SK-N-SH (cell line): Measurements from ENCODE around the gene UBE2R2. TPM values are rescaled to one million over a fixed set of nuclear protein-coding genes. Genes with fewer than 3 reads are reported as not detected.

Experiments used
- CTCF ChIA-PET: fragments of 300-600, 350-600 bp; formaldehyde crosslinking; extraction: SDS; loops from one replicate; lab custom pipeline; 2021; lab: Yijun Ruan, JAX
- POLR2A ChIA-PET: fragments of 350-600 bp; sonication (Branson Sonifier 250); formaldehyde crosslinking; extraction: SDS; loops from one replicate; lab custom pipeline; 2020; ENCODE audit warnings: antibody characterized with exemption, inconsistent platforms; lab: Yijun Ruan, JAX
- DNase-seq: peaks from one replicate; pipeline ENCODE4 v3.0.0; 2012
- H2AFZ ChIP-seq: fragments of 200-600 bp; sonication (generic); 2 replicates; pipeline ENCODE4 v1.8.1; 2016; ENCODE audit warnings: antibody characterized with exemption, mild to moderate bottlenecking, low read depth
- H3F3A ChIP-seq: fragments of 200-600 bp; sonication (generic); replicated peaks from 2 replicates; pipeline ENCODE3; 2016; ENCODE audit warnings: antibody characterized with exemption, mild to moderate bottlenecking; ENCODE audit not compliant: insufficient read depth
- H3K27ac ChIP-seq, 2 experiments: fragments of 200-500 bp in 1 of 2; fragments of 200-600 bp in 1 of 2; sonication (Bioruptor generic) in 1 of 2; sonication (generic), shearing (Covaris generic) in 1 of 2; 2 replicates each; pipeline versions ENCODE4 v1.5.1 to v1.6.1; 2014 to 2016; ENCODE audit warnings: low read depth in 2 of 2, inconsistent platforms in 1 of 2, low read length in 1 of 2, mild to moderate bottlenecking in 1 of 2, mixed read lengths in 1 of 2
- H3K27me3 ChIP-seq: fragments of 200-600 bp; sonication (generic), shearing (Covaris generic); 2 replicates; pipeline ENCODE4 v1.6.1; 2016; ENCODE audit warnings: mixed run types; ENCODE audit not compliant: insufficient read depth
- H3K36me3 ChIP-seq, 2 experiments: fragments of 200-500 bp in 1 of 2; fragments of 200-600 bp in 1 of 2; sonication (Bioruptor generic) in 1 of 2; sonication (generic) in 1 of 2; replicated peaks in 1 of 2; 2 replicates each; pipeline versions ENCODE3 to v1.5.1; 2014 to 2016; ENCODE audit warnings: low read length in 1 of 2, mild to moderate bottlenecking in 1 of 2; ENCODE audit not compliant: insufficient read depth in 2 of 2, control insufficient read depth in 1 of 2
- H3K4me1 ChIP-seq, 2 experiments: fragments of 200-500 bp in 1 of 2; fragments of 200-600 bp in 1 of 2; sonication (Bioruptor generic) in 1 of 2; sonication (generic), shearing (Covaris generic) in 1 of 2; 2 replicates each; pipeline versions ENCODE4 v1.5.1 to v1.6.1; 2014 to 2016; ENCODE audit warnings: low read depth in 1 of 2, low read length in 1 of 2, mixed run types in 1 of 2; ENCODE audit not compliant: insufficient read depth in 2 of 2, control insufficient read depth in 1 of 2
- H3K4me2 ChIP-seq: fragments of 200-600 bp; sonication (generic), shearing (Covaris generic); 2 replicates; pipeline ENCODE4 v1.6.1; 2017; ENCODE audit warnings: mixed run types
- H3K4me3 ChIP-seq, 2 experiments: fragments of 200-500 bp in 1 of 2; fragments of 200-600 bp in 1 of 2; sonication (Bioruptor generic) in 1 of 2; sonication (generic), shearing (Covaris generic) in 1 of 2; 2 replicates each; pipeline versions ENCODE4 v1.5.1 to v1.8.1; 2014 to 2016; ENCODE audit warnings: low read depth in 2 of 2, inconsistent platforms in 1 of 2, low read length in 1 of 2, mild to moderate bottlenecking in 1 of 2, mixed read lengths in 1 of 2, moderate library complexity in 1 of 2
- H3K79me2 ChIP-seq: fragments of 200-600 bp; sonication (generic); 2 replicates; pipeline ENCODE4 v1.8.1; 2017; ENCODE audit warnings: mild to moderate bottlenecking; ENCODE audit not compliant: insufficient read depth
- H3K9ac ChIP-seq: fragments of 200-600 bp; sonication (generic); 2 replicates; pipeline ENCODE4 v1.6.1; 2017; ENCODE audit warnings: mixed run types
- H3K9me2 ChIP-seq: fragments of 200-600 bp; sonication (generic); 2 replicates; pipeline ENCODE4 v1.6.1; 2017; ENCODE audit warnings: mixed run types
- H3K9me3 ChIP-seq: fragments of 200-600 bp; sonication (generic); 2 replicates; pipeline ENCODE4 v1.6.1; 2017; ENCODE audit warnings: mixed run types, mild to moderate bottlenecking, moderate library complexity
- H4K20me1 ChIP-seq: fragments of 200-600 bp; sonication (generic); 2 replicates; pipeline ENCODE4 v1.6.1; 2017; ENCODE audit warnings: mild to moderate bottlenecking, mixed run types; ENCODE audit not compliant: insufficient read depth
- CHD2 ChIP-seq: fragments of 150-350 bp; IDR thresholded peaks from 2 replicates; pipeline ENCODE4 v1.6.1; 2018; ENCODE audit warnings: low read length; ENCODE audit not compliant: partially characterized antibody
- CTCF ChIP-seq: fragments of 200-600 bp; sonication (generic); IDR thresholded peaks from 2 replicates; pipeline ENCODE4 v1.6.1; 2017; ENCODE audit warnings: antibody characterized with exemption, mild to moderate bottlenecking, moderate library complexity
- ELF1 ChIP-seq: IDR thresholded peaks from 2 replicates; pipeline ENCODE4 v1.4.0; 2012
- EZH2phosphoT487 ChIP-seq: fragments of 200-600 bp; sonication (generic); IDR thresholded peaks from 2 replicates; pipeline ENCODE4 v1.6.1; 2017; ENCODE audit warnings: low read depth, mixed run types, mild to moderate bottlenecking, antibody characterized with exemption, moderate library complexity, borderline replicate concordance
- FOXJ3 ChIP-seq: sonication (generic); formaldehyde crosslinking; IDR thresholded peaks from 2 replicates; pipeline ENCODE4 v1.5.1; 2020; ENCODE audit warnings: mild to moderate bottlenecking, missing genetic modification reagents
- GATA2 ChIP-seq: sonication (generic); formaldehyde crosslinking; IDR thresholded peaks from 2 replicates; pipeline ENCODE4 v1.5.0; 2020; ENCODE audit warnings: mild to moderate bottlenecking, missing genetic modification reagents
- JUND ChIP-seq: IDR thresholded peaks from 2 replicates; pipeline ENCODE4 v1.4.0; 2012
- MEF2A ChIP-seq: IDR thresholded peaks from 2 replicates; pipeline ENCODE4 v1.4.0; 2012; ENCODE audit warnings: low read depth, borderline replicate concordance
- MXI1 ChIP-seq: IDR thresholded peaks from 2 replicates; pipeline ENCODE4 v1.6.1; 2012; ENCODE audit warnings: mild to moderate bottlenecking, low read depth, low read length, improper control_type of control experiment
- NRF1 ChIP-seq: IDR thresholded peaks from 2 replicates; pipeline ENCODE4 v1.6.1; 2012; ENCODE audit warnings: low read depth, mild to moderate bottlenecking, low read length
- POLR2AphosphoS5 ChIP-seq: IDR thresholded peaks from 2 replicates; pipeline ENCODE4 v1.6.1; 2012; ENCODE audit warnings: low read depth, low read length
- RCOR1 ChIP-seq: fragments of 150-350 bp; IDR thresholded peaks from 2 replicates; pipeline ENCODE4 v1.6.1; 2017; ENCODE audit warnings: antibody characterized with exemption, low read length
- REST ChIP-seq: IDR thresholded peaks from 2 replicates; pipeline ENCODE4 v1.6.1; 2012; ENCODE audit warnings: mild to moderate bottlenecking, low read depth, low read length, moderate library complexity
- RFX5 ChIP-seq: IDR thresholded peaks from 2 replicates; pipeline ENCODE4 v1.6.1; 2012; ENCODE audit warnings: mild to moderate bottlenecking, improper control_type of control experiment, low read length
- RXRA ChIP-seq: IDR thresholded peaks from 2 replicates; pipeline ENCODE4 v1.4.0; 2012; ENCODE audit warnings: low read depth, mild to moderate bottlenecking, borderline replicate concordance
- SIN3A ChIP-seq: IDR thresholded peaks from 2 replicates; pipeline ENCODE4 v1.6.1; 2012; ENCODE audit warnings: low read depth, mild to moderate bottlenecking, low read length, moderate library complexity, borderline replicate concordance
- SMC3 ChIP-seq: IDR thresholded peaks from 2 replicates; pipeline ENCODE4 v1.6.1; 2012; ENCODE audit warnings: low read depth, low read length, improper control_type of control experiment
- TAF1 ChIP-seq: IDR thresholded peaks from 2 replicates; pipeline ENCODE4 v1.6.1; 2012; ENCODE audit warnings: low read depth, mild to moderate bottlenecking, low read length, moderate library complexity, borderline replicate concordance
- TEAD4 ChIP-seq: IDR thresholded peaks from 2 replicates; pipeline ENCODE4 v1.4.0; 2012; ENCODE audit warnings: mild to moderate bottlenecking, borderline replicate concordance; ENCODE audit not compliant: insufficient read depth
- YY1 ChIP-seq: IDR thresholded peaks from 2 replicates; pipeline ENCODE4 v1.4.0; 2012; ENCODE audit warnings: low read depth, mild to moderate bottlenecking
- WGBS: methylation state at CpG from one replicate; pipeline ENCODE4 v1.1.6; 2017; ENCODE audit warnings: low lambda C conversion rate; 5-methylcytosine and 5-hydroxymethylcytosine counted together
- polyA plus RNA-seq, 3 experiments: library from polyadenylated mRNA; depleted of rRNA; stranded (reverse); fragments of >200 nt; gene quantifications; 2 replicates each; pipeline ENCODE4 v1.2.3, GENCODE V29; 2012

Gene UBE2R2
- polyA plus RNA-seq, 1 of the 3 experiments (the other 2 are of a cell fraction): 19.7 TPM

GRCh38 chr9:33851301-33851700 is 34.3 kb downstream of the UBE2R2 start:
- Histone ChIP-seq H3K9me2 (no peaks in the 10 kb centered on the region), H3F3A (peaks cover 32% of the 10 kb centered on the region), H3K4me1 (peaks cover 4 to 7% of the 10 kb centered on the region in 2 experiments; a peak in 2 of 4 replicates), H4K20me1 (peaks cover 100% of the 10 kb centered on the region), H3K27me3 (no peaks in the 10 kb centered on the region), H3K27ac (peak overlapping the region in 1 of 2 experiments; percentile 35; a peak in 1 of 4 replicates), H3K36me3 (peaks cover 0 to 6% of the 10 kb centered on the region in 2 experiments), H3K79me2 (peaks cover 100% of the 10 kb centered on the region), H3K4me3 (no peak overlapping the region), H3K9me3 (no peaks in the 10 kb centered on the region), H2AFZ (no peak overlapping the region), H3K9ac (no peak overlapping the region), H3K4me2 (no peak overlapping the region; the same call in 1 of the 2 replicates)
- ChIA-PET CTCF (interaction anchor here (1.1 to 2.2 kb wide), 6 partner anchors 12 to 228 kb away, joined by 3 to 12 read pairs (median 6); no protein-coding TSS in a partner anchor), POLR2A (no interaction called here)
- DNase-seq: no peak
- TF ChIP-seq RXRA (no peak), MEF2A (no peak), ELF1 (no peak), GATA2 (CRISPR knock-in tag) (no peak), TEAD4 (no peak), NRF1 (no peak), RFX5 (no peak), YY1 (no peak), MXI1 (no peak), CHD2 (no peak), CTCF (no peak), POLR2AphosphoS5 (no peak), RCOR1 (no peak), JUND (no peak), TAF1 (no peak)
- 64% methylated on average over 1 of the region's 1 CpG for WGBS

GRCh38 chr9:33852216-33852826 is 35.4 kb downstream of the UBE2R2 start:
- no peak overlapping the region for H3K9ac ChIP-seq
- ChIA-PET POLR2A (no interaction called here), CTCF (interaction anchor here (0.9 to 3.8 kb wide), 14 partner anchors 9 to 229 kb away, joined by 3 to 57 read pairs (median 5); partner anchors contain the start of gene UBE2R2)
- WGBS: 86% methylated on average over 8 of the region's 8 CpGs
- DNase-seq: peak; percentile 63
- no peaks in the 10 kb centered on the region for H3K9me2 ChIP-seq
- H3K4me1 ChIP-seq: peaks cover 4 to 7% of the 10 kb centered on the region in 2 experiments; a peak in 2 of 4 replicates
- peaks cover 24% of the 10 kb centered on the region for H3F3A ChIP-seq
- H3K27ac ChIP-seq: no peak overlapping the region
- H3K4me2 ChIP-seq: no peak overlapping the region
- H4K20me1 ChIP-seq: peaks cover 100% of the 10 kb centered on the region
- no peaks in the 10 kb centered on the region for H3K27me3 ChIP-seq
- H3K79me2 ChIP-seq: peaks cover 100% of the 10 kb centered on the region
- peaks cover 0 to 7% of the 10 kb centered on the region in 2 experiments for H3K36me3 ChIP-seq
- no peaks in the 10 kb centered on the region for H3K9me3 ChIP-seq
- no peak overlapping the region for H3K4me3 ChIP-seq
- no peak overlapping the region for H2AFZ ChIP-seq
- TF ChIP-seq CTCF (peak; percentile 59), SIN3A (no peak), SMC3 (peak; percentile 66), EZH2phosphoT487 (no peak), REST (no peak), FOXJ3 (CRISPR knock-in tag) (no peak)
